HUES48 (cell line): ENCODE data around the gene MORC1.

Experiments used
- H3K27ac ChIP-seq: one replicate; pipeline ENCODE4 v1.7.0; 2013; ENCODE audit warnings: low read depth, low read length, inconsistent platforms
- H3K27me3 ChIP-seq: 2 replicates; pipeline ENCODE4 v1.6.1; 2013; ENCODE audit warnings: mild to moderate bottlenecking, low read length; ENCODE audit not compliant: control insufficient read depth, insufficient read depth
- H3K36me3 ChIP-seq: 2 replicates; pipeline ENCODE4 v1.6.1; 2013; ENCODE audit warnings: low read length; ENCODE audit not compliant: control insufficient read depth, insufficient read depth
- H3K4me1 ChIP-seq: 2 replicates; pipeline ENCODE4 v1.6.1; 2013; ENCODE audit warnings: mild to moderate bottlenecking, low read length; ENCODE audit not compliant: control insufficient read depth, insufficient read depth
- H3K4me3 ChIP-seq: 2 replicates; pipeline ENCODE4 v1.5.1; 2013; ENCODE audit warnings: mild to moderate bottlenecking, low read depth, low read length
- H3K9ac ChIP-seq: 2 replicates; pipeline ENCODE4 v1.6.1; 2013; ENCODE audit warnings: mild to moderate bottlenecking, low read depth, low read length, moderate library complexity
- H3K9me3 ChIP-seq: 2 replicates; pipeline ENCODE4 v1.6.1; 2013; ENCODE audit warnings: low read length; ENCODE audit not compliant: control insufficient read depth, insufficient read depth

The MORC1 gene, protein sequence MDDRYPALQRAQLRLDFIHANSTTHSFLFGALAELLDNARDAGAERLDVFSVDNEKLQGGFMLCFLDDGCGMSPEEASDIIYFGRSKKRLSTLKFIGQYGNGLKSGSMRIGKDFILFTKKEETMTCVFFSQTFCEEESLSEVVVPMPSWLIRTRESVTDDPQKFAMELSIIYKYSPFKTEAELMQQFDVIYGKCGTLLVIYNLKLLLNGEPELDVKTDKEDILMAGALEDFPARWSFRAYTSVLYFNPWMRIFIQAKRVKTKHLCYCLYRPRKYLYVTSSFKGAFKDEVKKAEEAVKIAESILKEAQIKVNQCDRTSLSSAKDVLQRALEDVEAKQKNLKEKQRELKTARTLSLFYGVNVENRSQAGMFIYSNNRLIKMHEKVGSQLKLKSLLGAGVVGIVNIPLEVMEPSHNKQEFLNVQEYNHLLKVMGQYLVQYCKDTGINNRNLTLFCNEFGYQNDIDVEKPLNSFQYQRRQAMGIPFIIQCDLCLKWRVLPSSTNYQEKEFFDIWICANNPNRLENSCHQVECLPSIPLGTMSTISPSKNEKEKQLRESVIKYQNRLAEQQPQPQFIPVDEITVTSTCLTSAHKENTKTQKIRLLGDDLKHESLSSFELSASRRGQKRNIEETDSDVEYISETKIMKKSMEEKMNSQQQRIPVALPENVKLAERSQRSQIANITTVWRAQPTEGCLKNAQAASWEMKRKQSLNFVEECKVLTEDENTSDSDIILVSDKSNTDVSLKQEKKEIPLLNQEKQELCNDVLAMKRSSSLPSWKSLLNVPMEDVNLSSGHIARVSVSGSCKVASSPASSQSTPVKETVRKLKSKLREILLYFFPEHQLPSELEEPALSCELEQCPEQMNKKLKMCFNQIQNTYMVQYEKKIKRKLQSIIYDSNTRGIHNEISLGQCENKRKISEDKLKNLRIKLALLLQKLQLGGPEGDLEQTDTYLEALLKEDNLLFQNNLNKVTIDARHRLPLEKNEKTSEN

GRCh38 chr3:109117939-109118338 is at the start of gene MORC1:
TSS of gene MORC1 (minus strand) at chr3:109118134. CDS start at chr3:109118059, 75 bp downstream.
- no peak within 1 kb of the TSS for H3K4me3 ChIP-seq
- H3K4me1 ChIP-seq = no peaks in the 10 kb centered on the region
- H3K27me3 ChIP-seq = no peaks in the 10 kb centered on the region
- no peak within 1 kb of the TSS for H3K9ac ChIP-seq
- H3K36me3 ChIP-seq = no peaks in the 10 kb centered on the region
- H3K27ac ChIP-seq = no peak within 1 kb of the TSS
- no peaks in the 10 kb centered on the region for H3K9me3 ChIP-seq

DNA sequence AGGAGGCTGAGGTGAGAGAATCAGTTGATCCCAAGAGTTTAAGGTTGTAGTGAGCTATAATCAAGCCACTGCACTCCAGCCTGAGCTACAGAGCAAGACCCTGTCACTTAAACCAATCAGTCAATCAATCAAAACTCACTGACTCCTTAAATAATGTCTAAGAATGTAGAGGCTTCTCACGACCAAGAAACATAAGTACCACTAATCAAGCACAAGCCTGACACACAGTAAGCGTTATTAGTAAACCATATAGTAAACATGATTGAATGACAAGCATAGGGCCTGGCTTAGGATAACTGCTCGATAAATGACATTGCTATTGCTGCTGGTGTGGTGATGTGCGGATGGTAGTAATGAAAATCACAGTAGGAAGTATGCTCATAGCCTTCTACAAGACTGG is 48.0 kb upstream of the MORC1 start:
- Histone ChIP-seq H3K27me3 (no peaks in the 10 kb centered on the region), H3K9me3 (no peaks in the 10 kb centered on the region), H3K4me1 (peaks cover 9% of the 10 kb centered on the region; the same call in 1 of the 2 replicates), H3K36me3 (no peaks in the 10 kb centered on the region), H3K27ac (no peak overlapping the region), H3K9ac (no peak overlapping the region), H3K4me3 (no peak overlapping the region)

GRCh38 chr3:109161487-109162123 is 43.7 kb upstream of the MORC1 start:
- no peak overlapping the region for H3K4me3 ChIP-seq
- no peaks in the 10 kb centered on the region for H3K27me3 ChIP-seq
- H3K36me3 ChIP-seq = no peaks in the 10 kb centered on the region
- no peak overlapping the region for H3K27ac ChIP-seq
- H3K4me1 ChIP-seq = peaks cover 6% of the 10 kb centered on the region; the same call in 1 of the 2 replicates
- no peak overlapping the region for H3K9ac ChIP-seq
- no peaks in the 10 kb centered on the region for H3K9me3 ChIP-seq

DNA sequence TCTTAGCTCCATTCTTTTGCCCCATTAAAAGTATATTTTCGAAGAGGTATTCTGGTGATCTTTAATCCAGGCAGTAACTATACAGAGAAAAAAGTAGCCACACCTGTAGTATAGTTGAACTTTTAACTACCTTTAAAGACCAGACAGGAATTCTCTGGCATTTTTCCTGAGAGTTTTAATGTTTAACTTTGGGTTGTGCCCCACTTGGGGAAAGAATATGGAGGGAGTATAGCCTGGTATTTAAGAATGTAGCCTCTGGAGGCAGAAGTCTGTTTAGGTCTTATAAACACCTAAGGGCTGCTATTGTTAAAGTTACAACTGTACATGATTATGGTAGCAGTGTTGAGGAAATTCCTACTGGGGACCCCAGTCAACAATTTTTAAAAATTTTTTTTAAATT is 37.9 kb upstream of the MORC1 start:
- no peak overlapping the region for H3K27ac ChIP-seq
- no peak overlapping the region for H3K4me3 ChIP-seq
- no peak overlapping the region for H3K9ac ChIP-seq

GRCh38 chr3:109154979-109155378 is 37.0 kb upstream of the MORC1 start:
- Histone ChIP-seq H3K9me3 (no peaks in the 10 kb centered on the region), H3K27ac (no peak overlapping the region), H3K36me3 (no peaks in the 10 kb centered on the region), H3K4me1 (no peaks in the 10 kb centered on the region), H3K9ac (no peak overlapping the region), H3K4me3 (no peak overlapping the region), H3K27me3 (no peaks in the 10 kb centered on the region)

More for the DNA sequence above, 37.9 kb upstream of the MORC1 start:
- no peaks in the 10 kb centered on the region for H3K36me3 ChIP-seq
- no peaks in the 10 kb centered on the region for H3K27me3 ChIP-seq
- H3K9me3 ChIP-seq = no peaks in the 10 kb centered on the region
- H3K4me1 ChIP-seq = no peaks in the 10 kb centered on the region

GRCh38 chr3:109152320-109152719 is 34.4 kb upstream of the MORC1 start:
- Histone ChIP-seq H3K9ac (no peak overlapping the region), H3K9me3 (no peaks in the 10 kb centered on the region), H3K27ac (no peak overlapping the region), H3K27me3 (no peaks in the 10 kb centered on the region), H3K4me3 (no peak overlapping the region), H3K36me3 (no peaks in the 10 kb centered on the region), H3K4me1 (peaks cover 10% of the 10 kb centered on the region; the same call in 1 of the 2 replicates)

DNA sequence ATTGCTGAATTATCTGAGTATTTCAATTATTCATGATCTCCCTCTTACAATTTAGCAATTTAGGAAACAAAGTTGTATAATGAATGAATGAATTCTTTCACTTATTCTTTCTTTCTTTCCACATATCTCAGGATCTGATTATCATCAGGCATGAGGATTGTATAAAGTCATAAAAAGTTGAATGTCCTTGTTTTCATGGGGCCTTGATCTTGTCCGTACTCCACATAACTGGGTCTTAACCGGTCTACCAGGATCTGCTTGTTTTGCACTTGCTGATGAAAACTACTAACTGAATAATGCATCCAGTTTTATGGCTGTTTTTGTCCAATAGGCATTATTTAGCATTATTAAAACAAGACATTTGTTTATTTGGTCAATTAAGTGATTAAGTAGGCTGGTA is 31.1 kb upstream of the MORC1 start:
- Histone ChIP-seq H3K4me3 (no peak overlapping the region), H3K27me3 (no peaks in the 10 kb centered on the region), H3K4me1 (peaks cover 10% of the 10 kb centered on the region; the same call in 1 of the 2 replicates), H3K9ac (no peak overlapping the region), H3K36me3 (no peaks in the 10 kb centered on the region), H3K27ac (no peak overlapping the region), H3K9me3 (no peaks in the 10 kb centered on the region)

DNA sequence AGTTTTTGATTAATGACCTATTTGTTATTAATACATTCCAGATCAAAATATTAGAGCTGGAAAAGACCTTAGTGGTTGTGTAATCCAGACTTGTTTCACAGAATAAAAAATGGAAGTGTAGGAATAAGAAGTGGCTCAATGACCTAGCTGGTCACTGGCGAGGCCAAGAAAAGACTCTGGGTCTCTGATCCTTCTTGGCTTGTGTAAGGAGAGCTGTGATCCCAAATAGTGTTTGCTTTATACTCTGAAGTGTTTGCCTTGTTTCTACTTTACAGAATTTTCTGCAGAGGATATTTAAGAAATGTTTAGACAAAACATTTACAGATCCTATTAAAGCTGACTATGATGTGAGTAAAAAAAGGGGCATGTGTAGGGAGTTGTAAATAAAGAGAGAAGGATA is 25.7 kb upstream of the MORC1 start:
- Histone ChIP-seq H3K27me3 (no peaks in the 10 kb centered on the region), H3K36me3 (no peaks in the 10 kb centered on the region), H3K4me3 (no peak overlapping the region), H3K9me3 (no peaks in the 10 kb centered on the region), H3K27ac (no peak overlapping the region), H3K4me1 (peaks cover 9% of the 10 kb centered on the region; the same call in 1 of the 2 replicates), H3K9ac (no peak overlapping the region)

DNA sequence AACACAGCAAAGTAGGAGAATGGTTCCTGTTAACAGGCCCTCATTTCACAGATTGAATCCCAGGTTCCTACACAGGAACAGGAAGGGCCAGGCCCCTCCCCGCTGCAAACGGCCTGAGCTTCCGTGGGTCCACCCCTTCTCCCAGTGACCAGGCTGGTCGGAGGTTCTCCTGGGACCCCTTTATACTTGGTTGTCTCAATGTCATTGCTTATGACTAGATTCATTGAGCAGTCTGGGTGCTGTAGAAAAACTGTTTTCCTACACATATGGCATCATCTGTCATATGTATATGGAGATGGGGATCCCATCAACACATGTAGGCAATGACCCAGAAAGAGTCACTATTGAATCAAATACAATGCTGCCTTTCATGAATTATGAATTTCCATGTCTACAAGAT is 22.4 kb upstream of the MORC1 start:
- Histone ChIP-seq H3K9ac (no peak overlapping the region), H3K4me3 (no peak overlapping the region), H3K36me3 (no peaks in the 10 kb centered on the region), H3K9me3 (no peaks in the 10 kb centered on the region), H3K4me1 (no peaks in the 10 kb centered on the region), H3K27me3 (no peaks in the 10 kb centered on the region), H3K27ac (no peak overlapping the region)

GRCh38 chr3:109137761-109138160 is 19.8 kb upstream of the MORC1 start:
- Histone ChIP-seq H3K9ac (no peak overlapping the region), H3K27ac (no peak overlapping the region), H3K9me3 (no peaks in the 10 kb centered on the region), H3K4me1 (no peaks in the 10 kb centered on the region), H3K4me3 (no peak overlapping the region), H3K27me3 (no peaks in the 10 kb centered on the region), H3K36me3 (no peaks in the 10 kb centered on the region)
